NCI-H146 (cell line): ENCODE data around the gene FALEC.
A peak's percentile ranks its signal among the peaks of the same experiment; 100 is the strongest.
"Not testable (repeated sequence)": the region's sequence is repeated elsewhere in the genome, so short reads cannot be mapped to it uniquely, and the experiment has no call there.

Source experiments
- DNase-seq: peaks from one replicate; lab custom pipeline; 2025; lab: John Stamatoyannopoulos, UW

Gene FALEC

GRCh38 chr1:150558761-150559655, 43.5 kb downstream of the FALEC start:
- DNase-seq: no peak

GRCh38 chr1:150559656-150560010, 44.1 kb downstream of the FALEC start:
- DNase-seq: no peak

DNA sequence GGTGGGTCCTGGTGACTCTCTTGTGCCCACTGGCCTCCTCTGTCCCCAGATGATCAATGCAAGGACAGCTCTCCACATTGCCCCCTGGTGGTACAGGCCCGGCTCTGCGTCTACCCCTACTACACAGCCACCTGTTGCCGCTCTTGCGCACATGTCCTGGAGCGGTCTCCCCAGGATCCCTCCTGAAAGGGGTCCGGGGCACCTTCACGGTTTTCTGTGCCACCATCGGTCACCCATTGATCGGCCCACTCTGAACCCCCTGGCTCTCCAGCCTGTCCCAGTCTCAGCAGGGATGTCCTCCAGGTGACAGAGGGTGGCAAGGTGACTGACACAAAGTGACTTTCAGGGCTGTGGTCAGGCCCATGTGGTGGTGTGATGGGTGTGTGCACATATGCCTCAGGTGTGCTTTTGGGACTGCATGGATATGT, 44.5 kb downstream of the FALEC start:
- DNase-seq: peak; percentile 71

- DNase-seq: peak; percentile 88
Measured at GRCh38 chr1:150560576-150561253, 45.2 kb downstream of the FALEC start.

DNA sequence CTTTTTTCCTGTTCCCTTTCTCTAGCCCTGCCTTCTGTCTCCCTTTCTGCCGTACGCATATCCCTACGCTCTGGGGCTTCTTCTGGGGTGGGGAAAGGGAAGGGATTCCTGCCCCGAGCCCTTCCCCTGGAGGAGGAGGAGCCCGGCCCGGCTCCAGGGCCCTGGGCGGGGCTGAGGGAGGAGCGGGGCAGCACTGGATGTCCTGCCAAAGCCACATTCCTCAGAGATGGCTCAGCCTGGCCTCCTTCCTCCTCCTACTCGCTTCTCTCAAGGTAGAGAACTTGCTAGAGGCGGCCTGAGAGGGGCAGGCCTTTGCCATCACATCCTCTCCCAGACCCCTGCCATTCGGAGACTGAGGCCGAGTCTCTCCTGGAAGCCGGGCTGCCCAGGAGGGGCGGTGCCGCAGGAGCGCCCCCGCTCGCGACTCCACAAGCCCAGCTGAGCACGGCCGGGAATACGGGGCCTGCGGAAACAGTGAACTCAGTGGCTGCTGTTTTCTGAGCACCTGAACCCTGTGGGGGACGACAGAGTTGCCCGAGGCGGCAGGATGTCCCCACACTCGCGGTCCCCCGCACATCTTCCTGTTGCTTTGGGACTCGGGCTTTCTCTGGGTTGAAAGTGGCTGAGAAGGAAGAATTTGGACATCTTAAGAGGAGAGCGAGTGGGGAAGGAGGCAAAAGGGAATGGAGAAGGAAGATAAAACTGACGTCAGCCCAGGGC, 45.9 kb downstream of the FALEC start:
- peak; percentile 88 for DNase-seq

DNA sequence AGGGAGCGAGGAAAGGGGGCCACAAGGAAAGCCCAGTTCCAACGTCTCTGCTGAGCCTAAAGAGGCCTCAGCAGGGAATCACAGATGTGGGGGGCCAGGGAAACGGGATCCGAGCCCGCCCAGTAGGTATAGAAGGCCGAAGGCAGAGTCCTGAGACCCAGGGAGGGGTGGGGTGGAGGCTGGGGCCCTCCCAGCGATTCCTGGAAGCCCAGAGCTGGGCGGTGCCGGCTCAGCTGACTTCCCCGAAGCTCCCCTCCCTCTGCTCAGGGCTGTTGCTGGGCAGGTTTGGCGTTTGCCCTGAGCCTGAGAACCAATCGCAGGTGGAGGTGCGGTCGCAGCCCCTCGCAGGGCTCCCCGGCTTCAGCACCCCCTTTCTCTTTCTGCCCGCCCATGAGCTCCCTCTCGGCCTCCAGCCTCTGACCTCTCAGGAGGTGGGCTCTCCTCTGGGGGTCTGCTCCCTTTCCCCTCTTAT, 46.5 kb downstream of the FALEC start:
- peak; percentile 87 for DNase-seq

GRCh38 chr1:150562446-150563339, 47.1 kb downstream of the FALEC start:
- no peak for DNase-seq

- no peak for DNase-seq
Measured at GRCh38 chr1:150563340-150564038, 47.9 kb downstream of the FALEC start.

DNA sequence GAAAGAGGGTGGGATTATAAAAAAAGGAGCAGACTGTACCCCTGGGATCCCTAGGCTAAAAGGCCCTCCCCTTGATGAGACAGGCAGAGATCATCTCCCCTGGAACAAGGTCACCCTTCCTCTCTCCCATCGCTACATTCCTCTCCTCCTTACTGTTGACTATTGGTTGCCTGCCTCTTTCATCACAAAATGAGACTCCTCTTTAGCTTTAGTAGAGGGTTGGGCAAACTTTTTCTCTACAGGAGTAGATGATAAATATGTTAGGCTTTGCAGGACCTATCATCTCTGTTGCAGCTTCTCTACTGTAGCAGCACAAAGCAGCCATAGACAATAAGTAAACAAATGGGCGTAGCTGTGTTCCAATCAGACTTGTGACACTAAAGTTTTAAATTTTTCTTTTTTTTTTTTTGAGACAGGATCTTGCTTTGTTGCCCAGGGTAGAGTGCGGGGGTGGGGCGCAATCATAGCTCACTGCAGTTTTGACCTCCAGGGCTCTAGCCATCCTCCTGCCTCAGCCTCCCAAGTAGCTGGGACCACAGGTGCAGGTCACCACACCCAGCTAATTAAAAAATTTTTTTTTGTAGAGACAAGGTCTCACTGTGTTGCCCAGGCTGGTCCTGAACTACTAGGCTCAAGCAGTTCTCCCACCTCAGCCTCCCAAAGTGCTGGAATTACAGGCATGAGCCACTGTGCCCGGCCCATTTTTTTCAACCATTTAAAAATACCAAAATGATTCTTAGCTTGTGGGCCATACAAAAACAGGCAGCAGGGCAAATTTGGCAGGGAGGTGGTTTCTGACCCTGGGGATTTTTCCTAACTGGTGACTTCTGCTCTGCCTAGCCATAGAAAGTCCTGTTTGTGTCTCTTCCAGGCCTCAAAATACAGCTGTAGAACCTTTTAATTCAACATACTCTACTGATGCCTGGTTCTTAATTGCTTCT, 48.8 kb downstream of the FALEC start:
- no peak for DNase-seq

DNA sequence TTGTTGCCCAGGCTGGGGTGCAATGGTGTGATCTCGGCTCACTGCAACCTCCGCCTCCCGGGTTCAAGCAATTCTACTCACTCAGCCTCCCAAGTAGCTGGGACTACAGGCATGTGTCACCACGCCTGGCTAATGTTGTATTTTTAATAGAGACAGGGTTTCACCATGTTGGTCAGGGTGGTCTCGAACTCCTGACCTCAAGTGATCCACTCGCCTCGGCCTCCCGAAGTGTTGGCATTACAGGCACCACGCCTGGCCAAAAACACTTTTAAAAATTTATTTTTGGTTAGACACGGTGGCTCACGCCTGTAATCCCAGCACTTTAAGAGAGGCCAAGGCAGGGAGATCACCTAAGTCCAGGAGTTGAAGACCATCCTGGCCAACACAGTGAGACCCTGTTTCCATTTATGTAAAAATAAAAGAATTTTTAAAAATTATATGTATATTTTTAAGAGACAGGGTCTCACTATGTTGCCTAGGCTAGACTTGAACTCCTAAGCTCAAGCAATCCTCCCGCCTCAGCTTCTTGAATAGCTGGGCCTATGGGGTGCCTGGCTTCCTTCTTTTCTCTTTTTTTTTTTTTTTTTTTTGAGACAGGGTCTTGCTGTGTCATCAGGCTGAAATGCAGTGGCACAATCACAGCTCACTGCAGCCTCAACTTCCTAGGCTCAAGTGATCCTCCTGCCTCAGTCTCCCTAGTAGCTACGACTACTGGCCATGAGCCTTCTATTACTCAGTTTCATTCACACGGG, 49.9 kb downstream of the FALEC start:
- not testable (repeated sequence) for DNase-seq

- no peak for DNase-seq
Measured at GRCh38 chr1:150566589-150567340, 51.2 kb downstream of the FALEC start.

GRCh38 chr1:150567341-150567716, 51.8 kb downstream of the FALEC start:
- DNase-seq: no peak

DNA sequence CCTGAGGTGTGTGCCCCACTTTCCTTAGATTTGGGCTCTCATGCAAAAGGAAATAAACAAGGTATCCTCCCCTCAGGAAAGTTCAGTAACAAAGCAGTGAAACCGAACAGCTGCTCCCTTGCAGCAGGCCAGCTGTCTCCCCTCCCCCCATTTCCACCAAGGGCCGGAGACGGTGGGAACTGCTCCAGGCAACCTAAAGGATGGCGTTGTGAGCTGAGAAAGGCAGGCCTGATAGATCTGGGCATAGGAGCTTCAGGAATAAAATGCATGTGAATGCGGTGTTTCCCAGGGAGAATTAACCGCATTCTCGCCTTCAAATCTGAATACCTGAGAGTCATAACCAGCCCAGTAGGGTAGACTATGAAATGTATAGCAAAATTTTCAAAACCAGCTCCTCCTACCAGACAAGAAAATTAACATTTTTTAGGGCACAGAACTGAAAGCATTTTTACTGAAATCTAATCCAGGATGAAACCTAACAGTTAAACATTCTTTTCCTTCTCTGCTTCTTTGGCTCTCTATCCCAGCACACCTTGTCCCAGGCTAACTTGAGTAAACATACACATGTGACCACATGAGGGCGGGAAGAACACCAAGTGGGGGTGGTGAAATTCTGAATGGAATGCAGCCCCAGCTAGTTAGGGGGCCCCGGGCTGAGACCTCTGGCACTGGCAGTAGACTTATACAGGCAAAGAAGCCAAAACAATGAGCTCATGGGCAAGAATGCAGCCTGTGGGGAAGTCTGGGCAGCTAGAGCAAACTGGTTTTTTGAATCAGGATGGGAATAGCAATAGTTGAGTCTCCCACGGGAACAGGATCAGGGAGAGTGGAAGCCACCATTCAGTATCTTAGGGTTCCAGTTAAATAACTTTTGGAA, 52.4 kb downstream of the FALEC start:
- DNase-seq: peak; percentile 69

DNA sequence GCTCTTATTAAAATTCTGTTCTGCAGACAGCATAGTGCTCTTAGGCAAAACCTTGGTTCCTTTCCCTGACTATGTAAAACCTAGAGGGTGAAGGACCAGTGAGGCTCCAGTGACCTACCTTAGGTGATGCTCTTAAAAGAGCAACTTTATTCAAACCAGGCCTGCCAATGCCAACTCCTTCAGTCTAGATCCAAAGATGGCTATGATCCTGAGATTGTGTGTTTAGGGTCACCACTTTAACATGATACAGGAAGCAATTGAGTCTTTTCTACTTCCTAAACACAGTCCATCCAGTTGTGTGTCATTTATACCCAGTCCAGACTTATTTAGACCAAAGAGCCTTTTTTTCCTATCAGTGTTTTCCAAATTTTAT, 53.0 kb downstream of the FALEC start:
- DNase-seq: no peak

- DNase-seq: no peak
Measured at GRCh38 chr1:150572918-150573647, 57.5 kb downstream of the FALEC start.

DNA sequence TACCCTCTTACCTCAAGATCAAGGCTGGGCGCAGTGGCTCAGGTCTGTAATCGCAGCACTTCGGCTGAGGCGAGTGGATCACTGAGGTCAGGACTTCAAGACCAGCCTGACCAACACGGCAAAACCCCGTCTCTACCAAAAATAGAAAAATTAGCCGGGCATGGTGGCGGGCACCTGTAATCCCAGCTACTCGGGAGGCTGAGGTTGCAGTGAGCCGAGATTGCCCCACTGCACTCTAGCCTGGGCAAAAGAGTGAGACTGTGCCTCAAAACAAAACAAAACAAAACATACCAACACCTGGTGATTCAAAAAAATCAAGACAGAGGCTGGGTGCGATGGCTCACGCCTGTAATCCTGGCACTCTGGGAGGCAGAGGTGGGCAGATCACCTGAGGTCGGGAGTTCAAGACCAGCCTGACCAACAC, 58.1 kb downstream of the FALEC start:
- DNase-seq: not testable (repeated sequence)
